RWPE1 (cell line): ENCODE data around the gene MYD88.

ENCODE experiments used
- CTCF ChIA-PET: fragments of 350-600 bp; sonication (Branson Sonifier 250); formaldehyde crosslinking; extraction: SDS; loops from one replicate; lab custom pipeline; 2021; lab: Yijun Ruan, JAX
- POLR2A ChIA-PET: fragments of 400-600 bp; formaldehyde crosslinking; extraction: SDS; loops from one replicate; lab custom pipeline; 2020; ENCODE audit warnings: antibody characterized with exemption; ENCODE audit not compliant: low non-redundant PET; lab: Yijun Ruan, JAX
- DNase-seq: peaks from one replicate; pipeline ENCODE4 v3.0.0; 2012; ENCODE audit warnings: low spot score
- H3K27ac ChIP-seq: fragments of 450-650 bp; 2 replicates; pipeline ENCODE4 v1.5.1; 2017
- CTCF ChIP-seq: fragments of 450-650 bp; conservative IDR thresholded peaks from 2 replicates; pipeline ENCODE4 v1.5.1; 2017; ENCODE audit warnings: low read depth, mild to moderate bottlenecking

MYD88 gene

GRCh38 chr3:38098376-38098723 is 40.1 kb upstream of the MYD88 start:
- ChIA-PET CTCF (interaction anchor here (0.6 kb wide), 1 partner anchor 412 kb away, joined by 3 read pairs; no protein-coding TSS in a partner anchor), POLR2A (no interaction called here)
- DNase-seq: no peak
- no peak for TF ChIP-seq CTCF
- H3K27ac ChIP-seq: no peak overlapping the region

DNA sequence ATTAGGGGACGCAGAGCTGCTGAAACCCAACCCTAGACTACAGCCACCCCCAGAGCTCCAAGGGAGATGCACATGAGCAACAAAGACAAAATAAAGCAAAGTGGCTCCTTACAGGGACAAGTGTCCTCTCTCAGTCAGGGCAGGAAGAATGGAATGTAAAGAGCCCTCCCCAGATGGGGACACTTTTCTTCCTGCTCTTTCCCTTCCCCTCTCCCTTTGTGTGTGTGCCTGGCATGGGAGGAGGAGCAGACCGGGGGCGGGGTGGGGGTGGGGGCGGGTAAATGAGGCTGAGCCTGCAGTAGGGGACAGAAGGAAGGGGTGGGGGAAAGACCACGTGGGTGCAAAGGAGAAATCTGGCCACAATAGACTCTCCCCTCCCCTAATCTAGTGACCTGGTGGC is 38.9 kb upstream of the MYD88 start:
- ChIA-PET POLR2A (no interaction called here), CTCF (no interaction called here)
- no peak overlapping the region for H3K27ac ChIP-seq
- TF ChIP-seq CTCF: no peak
- no peak for DNase-seq

DNA sequence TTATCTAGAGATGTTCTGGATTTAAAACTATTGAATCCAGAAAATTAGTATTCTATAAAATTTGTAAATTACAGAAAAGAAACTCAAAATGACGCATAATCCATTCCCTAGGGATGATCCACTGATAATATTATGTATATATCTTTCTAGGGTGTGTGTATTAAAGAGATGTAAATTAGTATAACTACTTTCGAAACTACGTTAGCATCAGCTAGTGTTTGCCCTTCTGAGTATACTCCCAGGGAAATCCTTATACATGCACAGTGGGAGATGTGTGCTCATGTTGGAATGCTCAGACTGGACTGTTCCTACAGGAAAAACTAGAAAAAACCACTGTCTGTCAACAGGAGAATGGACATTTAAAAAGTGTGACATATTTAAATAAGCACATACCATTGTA is 38.0 kb upstream of the MYD88 start:
- TF ChIP-seq CTCF: no peak
- DNase-seq: no peak
- ChIA-PET CTCF (no interaction called here), POLR2A (no interaction called here)
- no peak overlapping the region for H3K27ac ChIP-seq

DNA sequence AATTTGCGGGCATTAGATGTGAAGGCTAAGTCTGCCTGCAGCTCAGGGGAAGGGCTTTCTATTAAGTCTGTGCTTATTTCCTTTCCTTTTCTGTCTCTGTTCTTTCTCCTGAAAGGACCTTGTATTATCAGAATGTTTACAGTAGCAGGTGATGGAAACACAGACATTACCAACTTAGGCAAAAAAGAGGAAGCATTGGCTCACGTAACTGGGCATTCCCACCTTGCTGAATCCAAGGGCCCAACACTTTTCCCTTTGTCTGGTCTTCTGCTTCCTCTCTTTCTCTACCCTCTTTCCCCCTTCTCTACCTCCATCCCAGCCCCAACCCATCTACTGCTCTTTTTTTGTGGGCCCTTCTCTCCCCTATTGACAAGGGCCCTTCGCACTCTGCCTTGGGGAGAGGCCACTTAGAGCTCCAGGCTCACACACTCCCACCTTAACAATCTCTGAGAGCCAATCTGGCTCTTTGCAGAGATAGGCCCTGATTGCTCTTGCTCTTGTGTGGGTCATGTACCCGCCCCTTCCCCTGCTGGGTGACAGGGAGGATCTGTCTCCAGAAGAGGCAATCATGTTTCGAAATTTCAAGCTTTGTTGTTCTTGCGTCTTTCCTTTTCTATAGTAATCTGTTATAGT is 36.5 kb upstream of the MYD88 start:
- CTCF ChIA-PET: no interaction called here
- POLR2A ChIA-PET: no interaction called here
- H3K27ac ChIP-seq: no peak overlapping the region
- no peak for TF ChIP-seq CTCF
- DNase-seq: no peak

- no peak for DNase-seq
- H3K27ac ChIP-seq: no peak overlapping the region
- ChIA-PET CTCF (no interaction called here), POLR2A (no interaction called here)
- TF ChIP-seq CTCF: no peak
Observed at GRCh38 chr3:38102444-38102814, 36.0 kb upstream of the MYD88 start.

DNA sequence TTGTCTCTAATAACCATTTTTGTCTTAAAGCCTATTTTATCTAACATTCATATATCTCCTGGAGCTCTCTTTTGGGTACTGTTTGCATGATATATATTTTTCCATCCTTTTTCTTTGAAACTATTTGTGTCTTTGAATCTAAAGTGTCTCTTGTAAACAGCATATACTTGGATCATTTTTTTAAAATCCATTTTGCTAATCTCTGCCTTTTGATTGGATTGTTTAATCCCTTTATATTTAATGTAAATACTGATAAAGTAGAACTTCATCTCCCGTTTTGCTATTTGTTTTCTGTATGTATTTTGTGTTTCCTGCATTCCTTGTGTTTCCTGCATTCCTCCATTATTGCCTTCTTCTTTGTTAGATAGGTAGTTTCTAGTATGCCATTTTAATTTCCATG is 32.9 kb upstream of the MYD88 start:
- no peak for DNase-seq
- CTCF ChIA-PET: no interaction called here
- POLR2A ChIA-PET: no interaction called here
- H3K27ac ChIP-seq: no peak overlapping the region
- no peak for TF ChIP-seq CTCF
